GDM1 (cell line): ENCODE data around the gene GFRA4.

ENCODE experiments used
- DNase-seq: peaks from one replicate; lab custom pipeline; 2025; lab: John Stamatoyannopoulos, UW

Gene GFRA4

GRCh38 chr20:3652676-3653596, 10.3 kb downstream of the GFRA4 start:
- no peak for DNase-seq

- DNase-seq = no peak
Measured at GRCh38 chr20:3652221-3652620, 11.0 kb downstream of the GFRA4 start.

GRCh38 chr20:3651204-3651962, 11.8 kb downstream of the GFRA4 start:
- no peak for DNase-seq

- no peak for DNase-seq
Measured at GRCh38 chr20:3648951-3649350, 14.2 kb downstream of the GFRA4 start.

- DNase-seq = no peak
Measured at GRCh38 chr20:3647473-3647872, 15.7 kb downstream of the GFRA4 start.

GRCh38 chr20:3646651-3647050, 16.5 kb downstream of the GFRA4 start:
- no peak for DNase-seq

- no peak for DNase-seq
Measured at GRCh38 chr20:3646067-3646440, 17.1 kb downstream of the GFRA4 start.

- DNase-seq = no peak
Measured at GRCh38 chr20:3645309-3646066, 17.7 kb downstream of the GFRA4 start.

- no peak for DNase-seq
Measured at GRCh38 chr20:3640259-3640658, 22.9 kb downstream of the GFRA4 start.

- DNase-seq = no peak
Measured at GRCh38 chr20:3635346-3635745, 27.9 kb downstream of the GFRA4 start.

GRCh38 chr20:3633913-3634478, 29.2 kb downstream of the GFRA4 start:
- no peak for DNase-seq

GRCh38 chr20:3632311-3633004, 30.7 kb downstream of the GFRA4 start:
- DNase-seq = no peak

- no peak for DNase-seq
Measured at GRCh38 chr20:3631534-3631933, 31.7 kb downstream of the GFRA4 start.

GRCh38 chr20:3630429-3630828, 32.8 kb downstream of the GFRA4 start:
- no peak for DNase-seq

GRCh38 chr20:3629893-3630292, 33.3 kb downstream of the GFRA4 start:
- DNase-seq = no peak

GRCh38 chr20:3628502-3629314, 34.5 kb downstream of the GFRA4 start:
- no peak for DNase-seq

GRCh38 chr20:3627476-3627875, 35.7 kb downstream of the GFRA4 start:
- no peak for DNase-seq

GRCh38 chr20:3622406-3622805, 40.8 kb downstream of the GFRA4 start:
- DNase-seq = no peak

- DNase-seq = no peak
Measured at GRCh38 chr20:3621111-3621510, 42.1 kb downstream of the GFRA4 start.

GRCh38 chr20:3616250-3616649, 46.9 kb downstream of the GFRA4 start:
- DNase-seq = no peak
